Fibroblast of upper back skin (primary cell): ENCODE measurements around the gene MRPS10.
A peak's percentile ranks its signal among the peaks of the same experiment; 100 is the strongest.
"Not testable (repeated sequence)": the region's sequence is repeated elsewhere in the genome, so short reads cannot be mapped to it uniquely, and the experiment has no call there.

Experiments
- DNase-seq: peaks from one replicate; pipeline ENCODE4 v3.0.0-alpha.2; 2013

MRPS10 gene

GRCh38 chr6:42236682-42237473 is 19.2 kb upstream of the MRPS10 start:
- DNase-seq = no peak

GRCh38 chr6:42236030-42236429 is 18.4 kb upstream of the MRPS10 start:
- DNase-seq = no peak

GRCh38 chr6:42232035-42232434 is 14.4 kb upstream of the MRPS10 start:
- no peak for DNase-seq

- DNase-seq = no peak
These were observed 13.0 kb upstream of the MRPS10 start for GRCh38 chr6:42230345-42231321.

GRCh38 chr6:42229506-42230119 is 12.0 kb upstream of the MRPS10 start:
- DNase-seq = no peak

- DNase-seq = no peak
These were observed 10.6 kb upstream of the MRPS10 start for GRCh38 chr6:42228305-42228704.

- DNase-seq = no peak
These were observed 9.7 kb upstream of the MRPS10 start for GRCh38 chr6:42227173-42227850.

GRCh38 chr6:42226645-42227143 is 9.0 kb upstream of the MRPS10 start:
- DNase-seq = peak; percentile 14

GRCh38 chr6:42226161-42226611 is 8.5 kb upstream of the MRPS10 start:
- DNase-seq = peak; percentile 36

GRCh38 chr6:42225419-42225818 is 7.8 kb upstream of the MRPS10 start:
- no peak for DNase-seq

- no peak for DNase-seq
These were observed 7.3 kb upstream of the MRPS10 start for GRCh38 chr6:42225029-42225339.

- DNase-seq = peak; percentile 77
These were observed 6.8 kb upstream of the MRPS10 start for GRCh38 chr6:42224222-42225028.

- DNase-seq = no peak
These were observed 4.8 kb upstream of the MRPS10 start for GRCh38 chr6:42222448-42222847.

- DNase-seq = no peak
These were observed 3.9 kb upstream of the MRPS10 start for GRCh38 chr6:42221546-42221945.

- DNase-seq = no peak
These were observed 3.1 kb upstream of the MRPS10 start for GRCh38 chr6:42220807-42221206.

GRCh38 chr6:42217157-42217518 is 523 bp downstream of the MRPS10 start:
- no peak for DNase-seq

GRCh38 chr6:42216495-42216894 is 1.2 kb downstream of the MRPS10 start:
- DNase-seq = not testable (repeated sequence)

GRCh38 chr6:42212442-42212841 is 5.2 kb downstream of the MRPS10 start:
- no peak for DNase-seq

- no peak for DNase-seq
These were observed 5.9 kb downstream of the MRPS10 start for GRCh38 chr6:42211726-42212125.

GRCh38 chr6:42210551-42210950 is 7.1 kb downstream of the MRPS10 start:
- no peak for DNase-seq

- not testable (repeated sequence) for DNase-seq
These were observed 10.1 kb downstream of the MRPS10 start for GRCh38 chr6:42207559-42207958.

- DNase-seq = no peak
These were observed 12.8 kb downstream of the MRPS10 start for GRCh38 chr6:42204768-42205282.
